NCI-H1694 treated with DMSO at 0.1 percent for 48 hours (cell line): ENCODE results near the gene BTBD19.
"Not testable (repeated sequence)": the region's sequence is repeated elsewhere in the genome, so short reads cannot be mapped to it uniquely, and the experiment has no call there.

Experiments
- DNase-seq: peaks from one replicate; lab custom pipeline; 2025; lab: John Stamatoyannopoulos, UW

Gene BTBD19

GRCh38 chr1:44808063-44808937, at the start of gene BTBD19:
BTBD19 (plus strand) TSS chr1:44808523; CDS start chr1:44808821, 298 bp downstream.
- no peak for DNase-seq

DNA sequence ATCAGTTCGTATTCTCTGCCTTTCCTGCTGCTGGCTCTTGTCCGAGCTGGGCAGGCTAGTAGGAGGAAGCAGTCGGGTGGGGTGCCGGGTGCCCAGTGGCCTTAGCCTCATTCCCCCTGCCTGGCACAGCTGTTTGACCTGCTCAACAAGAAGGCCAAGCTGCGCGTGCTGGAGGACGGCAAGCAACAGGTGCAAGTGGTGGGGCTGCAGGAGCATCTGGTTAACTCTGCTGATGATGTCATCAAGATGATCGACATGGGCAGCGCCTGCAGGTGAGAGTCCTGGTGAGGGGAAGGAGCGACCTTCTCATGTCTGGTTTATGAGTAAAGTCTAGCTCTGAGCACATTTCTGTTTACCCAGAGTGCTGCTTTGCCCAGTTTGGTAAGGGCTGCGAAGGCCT, 49.2 kb upstream of the BTBD19 start:
- no peak for DNase-seq

DNA sequence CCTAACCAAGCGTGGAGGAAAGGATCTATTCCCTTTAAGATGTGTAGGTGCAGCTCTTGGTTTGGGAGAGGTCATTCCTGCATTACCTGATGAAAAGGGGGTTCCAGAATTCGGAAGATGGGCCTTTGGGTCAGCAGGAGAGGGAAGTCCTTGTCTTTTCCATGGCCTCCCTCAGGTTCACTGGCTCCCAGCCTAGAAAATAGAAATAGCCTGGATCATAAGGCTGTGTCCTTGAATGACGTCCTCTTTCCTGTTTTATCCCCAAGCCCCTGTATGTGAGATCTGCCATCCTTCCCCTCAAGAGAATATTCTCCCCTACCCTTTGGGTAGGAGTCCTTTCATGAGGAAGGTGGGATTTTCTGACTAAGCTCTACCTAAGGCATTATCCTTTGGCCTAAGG, 47.4 kb upstream of the BTBD19 start:
- DNase-seq: no peak

- not testable (repeated sequence) for DNase-seq
Measured at GRCh38 chr1:44766421-44766820, 41.9 kb upstream of the BTBD19 start.

GRCh38 chr1:44775078-44775929, 33.0 kb upstream of the BTBD19 start, which contains the start of gene RPS8:
RPS8 (plus strand) TSS chr1:44775540; CDS start chr1:44775597, 57 bp downstream.
- peak; percentile 91 for DNase-seq

- no peak for DNase-seq
Measured at GRCh38 chr1:44775930-44776729, 32.2 kb upstream of the BTBD19 start.

DNA sequence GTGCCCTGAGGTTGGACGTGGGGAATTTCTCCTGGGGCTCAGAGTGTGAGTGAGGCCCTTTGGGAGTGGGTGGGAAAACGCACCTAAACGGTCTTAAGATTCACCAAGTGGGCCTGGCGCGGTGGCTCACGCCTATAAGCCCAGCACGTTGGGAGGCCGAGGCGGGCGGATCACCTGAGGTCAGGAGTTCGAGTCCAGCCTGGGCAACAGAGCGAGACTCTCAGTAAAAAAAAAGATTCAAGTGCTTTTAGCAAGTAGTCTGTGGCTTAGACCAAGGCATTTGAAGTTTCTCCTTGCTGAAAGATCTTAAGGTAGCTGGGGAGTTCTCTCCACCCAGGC, 31.6 kb upstream of the BTBD19 start:
- DNase-seq: no peak

- DNase-seq: no peak
Measured at GRCh38 chr1:44777547-44777946, 30.8 kb upstream of the BTBD19 start.

DNA sequence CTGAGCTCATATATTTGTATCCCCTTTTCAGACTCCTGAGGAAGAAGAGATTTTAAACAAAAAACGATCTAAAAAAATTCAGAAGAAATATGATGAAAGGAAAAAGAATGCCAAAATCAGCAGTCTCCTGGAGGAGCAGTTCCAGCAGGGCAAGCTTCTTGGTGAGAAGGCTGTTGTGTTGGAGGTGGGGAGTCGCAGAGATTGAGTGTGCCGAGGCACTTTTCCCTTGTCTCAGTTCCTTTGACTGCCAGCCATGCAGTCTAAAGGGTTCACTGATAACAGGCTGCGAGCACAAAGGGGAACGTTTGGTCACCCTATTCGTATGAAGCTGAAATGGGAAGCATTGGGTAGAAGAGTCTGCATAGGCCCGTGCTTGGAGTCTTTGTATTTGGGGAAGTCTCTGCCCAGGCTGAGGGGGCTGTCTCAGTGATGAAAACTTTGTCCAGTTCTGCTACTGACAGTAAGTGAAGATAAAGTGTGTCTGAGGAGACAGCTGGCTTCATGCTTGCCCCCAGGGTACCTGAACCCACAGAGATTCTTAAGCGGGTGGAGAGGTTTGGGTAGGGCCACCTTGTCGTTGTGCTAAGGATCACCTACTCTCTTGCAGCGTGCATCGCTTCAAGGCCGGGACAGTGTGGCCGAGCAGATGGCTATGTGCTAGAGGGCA, 30.2 kb upstream of the BTBD19 start:
- DNase-seq: no peak

DNA sequence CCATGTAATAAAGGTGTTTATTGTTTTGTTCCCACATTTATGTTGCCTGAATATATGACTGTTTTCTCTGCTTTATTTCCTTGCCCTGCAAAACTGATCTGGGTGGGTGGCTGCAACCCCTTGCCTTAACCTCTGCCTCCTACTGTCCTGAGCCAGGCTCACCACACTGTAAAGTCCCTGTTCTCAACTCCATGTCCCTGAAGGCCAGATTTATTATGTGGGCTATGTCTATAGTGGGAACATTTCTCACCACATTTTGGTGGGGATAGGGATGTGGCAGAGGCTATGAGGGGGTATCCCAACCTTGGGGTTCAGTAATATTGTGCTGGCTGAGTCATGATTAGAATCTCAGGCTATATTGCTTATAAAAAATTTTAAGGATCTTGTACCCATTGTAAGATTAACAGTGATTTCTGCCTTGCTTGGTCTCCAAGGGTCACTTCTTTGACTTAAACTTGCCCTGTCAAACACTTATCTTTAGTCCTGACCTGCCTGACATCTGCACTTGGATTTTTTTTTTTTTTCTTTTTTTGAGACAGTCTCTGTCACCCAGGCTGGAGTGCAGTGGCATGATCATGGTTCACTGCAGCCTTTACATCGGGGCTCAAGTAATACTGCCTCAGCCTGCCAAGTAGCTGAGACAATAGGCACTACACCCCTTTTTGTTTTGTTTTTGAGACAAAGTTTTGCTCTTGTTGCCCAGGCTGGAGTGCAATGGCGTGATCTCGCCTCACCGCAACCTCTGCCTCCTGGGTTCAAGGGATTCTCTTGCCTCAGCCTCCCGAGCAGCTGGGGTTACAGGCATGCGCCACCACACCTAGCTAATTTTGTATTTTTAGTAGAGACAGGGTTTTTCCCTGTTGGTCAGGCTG, 29.4 kb upstream of the BTBD19 start:
- DNase-seq: no peak

DNA sequence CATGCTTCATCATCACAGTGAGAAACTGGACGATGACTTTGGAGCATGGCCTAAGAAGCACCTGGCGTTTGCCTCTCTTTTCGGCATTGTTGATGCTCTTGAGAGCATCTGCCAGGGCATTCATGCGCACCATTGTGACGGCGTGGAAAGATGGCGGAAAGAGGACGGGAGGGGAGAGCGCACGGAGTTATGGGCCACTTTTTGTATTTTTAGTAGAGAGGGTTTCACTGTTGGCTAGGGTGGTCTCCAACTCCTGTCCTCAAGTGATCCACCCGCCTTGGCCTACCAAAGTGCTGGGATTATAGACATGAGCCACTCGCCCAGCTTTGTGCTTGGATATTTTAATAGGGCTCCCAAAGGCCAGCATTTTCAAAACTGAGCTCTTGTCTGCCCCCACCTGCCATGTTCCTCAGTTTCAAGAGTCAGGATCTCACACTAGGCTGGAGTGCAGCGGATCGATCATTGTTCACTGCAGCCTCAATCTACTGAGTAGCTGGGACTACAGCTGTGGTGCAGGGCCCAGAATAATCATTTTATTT, 27.7 kb upstream of the BTBD19 start:
- DNase-seq: no peak

DNA sequence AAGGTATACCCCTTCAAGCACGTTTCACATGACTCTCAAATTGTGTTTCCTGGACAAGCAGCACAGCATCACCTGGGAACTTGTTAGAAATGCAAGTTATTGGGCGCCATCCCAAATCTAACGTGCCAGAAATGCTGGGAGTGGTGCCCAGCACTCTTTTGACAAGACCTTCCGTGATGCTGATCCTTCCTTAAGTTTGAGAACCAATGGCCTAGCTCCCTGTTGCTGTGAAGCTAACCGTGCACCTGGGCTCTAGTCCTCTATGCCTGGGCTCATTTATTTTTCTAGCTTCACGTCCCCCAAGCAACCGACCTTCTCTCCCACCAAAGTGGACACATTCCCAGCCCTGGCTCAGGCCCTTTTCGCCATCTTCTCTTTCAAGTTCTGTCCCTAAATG, 24.6 kb upstream of the BTBD19 start:
- DNase-seq: no peak

DNA sequence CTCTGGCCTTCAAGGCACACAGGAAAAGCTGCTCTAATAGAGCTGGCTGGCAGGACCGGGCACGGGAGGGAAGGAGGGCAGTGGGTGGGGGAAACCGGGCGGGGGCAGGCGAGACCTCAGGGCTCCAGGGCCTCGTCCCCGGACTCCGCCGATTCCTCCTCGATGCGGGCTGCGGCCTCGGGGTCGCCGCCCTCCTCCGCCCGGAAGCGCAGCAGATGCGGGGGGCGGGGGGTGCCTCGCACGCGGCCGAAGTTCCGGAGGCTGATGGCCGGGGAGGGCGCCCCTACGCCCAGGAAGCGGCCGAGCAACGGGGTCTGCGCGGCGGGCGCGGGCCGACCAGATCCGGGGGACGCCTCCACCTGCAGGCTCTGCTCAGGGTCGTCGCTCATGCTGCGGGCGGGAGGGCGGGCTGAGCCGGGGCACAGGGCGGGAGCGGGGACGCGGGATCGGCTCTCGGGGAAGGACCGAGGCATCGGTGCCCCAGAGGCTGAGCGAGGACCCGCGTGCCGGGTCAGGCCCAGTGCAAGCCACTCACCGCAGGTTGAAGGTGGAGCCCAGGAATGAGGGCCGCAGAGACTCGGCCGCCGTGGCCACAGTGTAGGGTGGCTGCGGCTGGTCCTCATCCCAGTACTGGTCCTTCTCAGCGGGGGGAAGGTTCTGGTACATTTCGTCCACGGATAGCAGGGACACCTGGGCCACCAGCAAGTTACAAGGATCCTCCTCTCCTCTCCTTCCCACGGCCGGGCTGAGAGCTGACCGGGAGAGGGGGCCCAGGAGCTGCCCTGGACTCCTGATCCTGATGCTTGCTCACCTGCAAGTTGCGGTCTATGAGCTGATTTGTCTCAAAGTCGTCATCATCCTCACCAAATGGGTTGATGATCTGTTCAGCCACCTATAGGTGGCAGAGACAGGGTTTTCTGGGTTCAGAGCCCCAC, 24.0 kb upstream of the BTBD19 start:
- DNase-seq: no peak

- no peak for DNase-seq
Measured at GRCh38 chr1:44785029-44785380, 23.3 kb upstream of the BTBD19 start.

DNA sequence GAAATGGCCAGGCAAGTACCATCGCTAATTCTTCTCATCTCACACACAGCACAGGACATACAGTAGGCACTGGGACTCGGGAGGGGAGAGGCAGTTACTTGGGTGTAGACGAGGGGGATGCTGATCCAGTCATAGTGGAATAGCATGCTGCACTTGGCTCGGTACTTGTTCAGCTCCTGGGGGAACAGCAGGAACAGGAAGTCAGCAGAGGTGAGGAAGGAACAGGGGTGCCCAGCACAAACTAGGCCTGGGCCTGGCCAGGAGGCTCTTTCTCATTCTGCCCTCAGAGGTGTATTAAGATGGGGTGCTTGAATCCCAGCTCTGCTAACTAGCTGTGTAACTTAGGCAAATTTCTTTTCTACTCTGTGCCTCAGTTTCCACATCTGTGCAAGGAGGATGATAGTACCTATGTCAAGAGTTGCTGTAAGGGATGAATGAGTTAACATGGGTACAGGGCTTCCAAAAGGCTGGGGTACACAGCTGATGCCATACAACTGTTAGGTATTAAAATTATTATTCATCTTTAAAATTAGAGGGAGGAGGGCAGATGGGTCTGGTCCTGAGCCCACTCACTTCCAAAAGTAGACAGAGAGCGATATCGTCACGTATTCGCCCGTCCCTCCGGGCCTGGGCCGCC, 22.7 kb upstream of the BTBD19 start:
- no peak for DNase-seq

- no peak for DNase-seq
Measured at GRCh38 chr1:44786138-44786840, 22.0 kb upstream of the BTBD19 start.

DNA sequence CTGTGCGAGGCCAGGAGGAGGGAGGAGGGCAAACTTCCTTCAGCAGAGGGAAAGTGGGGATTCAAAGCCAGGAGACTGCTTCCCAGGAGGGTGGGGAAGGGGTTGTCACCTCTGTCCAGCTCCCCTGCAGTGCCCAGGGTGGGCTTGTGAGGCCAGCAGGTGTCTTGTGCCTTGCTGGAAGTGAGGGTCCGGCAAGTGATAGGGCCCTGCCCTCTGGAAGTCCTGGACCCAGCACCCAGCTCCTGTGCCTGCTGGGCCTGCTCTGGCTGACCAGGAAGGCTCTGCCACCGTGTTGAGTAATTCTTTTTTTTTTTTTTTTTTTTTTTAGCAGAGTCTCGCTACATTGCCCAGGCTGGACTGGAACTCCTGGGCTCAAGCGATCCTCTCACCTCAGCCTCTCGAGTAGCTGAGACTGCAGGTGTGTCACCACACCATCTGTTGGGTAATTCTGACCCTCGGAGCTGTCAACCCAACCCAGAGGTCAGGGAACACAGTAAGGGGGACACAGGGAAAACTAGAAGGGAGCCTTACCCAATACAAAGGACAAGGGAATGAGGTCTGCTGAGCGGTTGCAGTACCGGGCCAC, 21.4 kb upstream of the BTBD19 start:
- no peak for DNase-seq

DNA sequence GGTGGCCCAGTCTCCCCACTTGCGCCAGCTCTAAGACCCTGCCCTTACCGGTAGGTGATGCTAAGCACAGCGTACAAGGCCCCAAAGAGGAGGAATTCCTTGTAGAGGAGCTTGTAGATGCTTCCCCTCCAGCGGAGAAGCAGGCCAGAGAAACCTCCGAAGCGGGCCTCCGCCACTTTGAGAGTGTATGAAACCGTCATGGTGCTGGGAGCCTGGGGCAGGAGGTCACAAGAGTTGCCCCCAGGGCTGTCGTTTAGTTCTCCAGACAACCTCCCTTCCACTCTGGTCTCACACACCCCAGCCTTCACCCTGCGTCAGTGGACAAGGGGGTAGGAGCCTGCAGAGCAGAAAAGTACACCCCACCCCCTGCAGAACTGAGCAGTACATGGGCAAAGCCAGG, 20.8 kb upstream of the BTBD19 start:
- DNase-seq: no peak
